Middle frontal gyrus (tissue), 1 donor: Measurements from ENCODE around the gene SHROOM4.

ENCODE experiments used
- DNase-seq: peaks from one replicate; pipeline ENCODE4 v3.0.0-alpha.2; 2015; ENCODE audit warnings: low spot score; ENCODE audit errors: extremely low spot score

The SHROOM4 gene

GRCh38 chrX:50711907-50712306, 102.1 kb downstream of the SHROOM4 start:
- no peak for DNase-seq

- no peak for DNase-seq
These were observed 105.9 kb downstream of the SHROOM4 start for GRCh38 chrX:50707955-50708699.

GRCh38 chrX:50707405-50707804, 106.6 kb downstream of the SHROOM4 start:
- no peak for DNase-seq

GRCh38 chrX:50705042-50705441, 109.0 kb downstream of the SHROOM4 start:
- DNase-seq: no peak

- DNase-seq: no peak
These were observed 109.6 kb downstream of the SHROOM4 start for GRCh38 chrX:50704360-50704759.

GRCh38 chrX:50700921-50701320, 113.1 kb downstream of the SHROOM4 start:
- no peak for DNase-seq

GRCh38 chrX:50698944-50699343, 115.0 kb downstream of the SHROOM4 start:
- no peak for DNase-seq

- DNase-seq: no peak
These were observed 116.3 kb downstream of the SHROOM4 start for GRCh38 chrX:50697691-50698090.

GRCh38 chrX:50691820-50692219, 122.2 kb downstream of the SHROOM4 start:
- DNase-seq: peak; percentile 3

GRCh38 chrX:50684871-50685270, 129.1 kb downstream of the SHROOM4 start:
- DNase-seq: no peak

- no peak for DNase-seq
These were observed 133.0 kb downstream of the SHROOM4 start for GRCh38 chrX:50680990-50681389.

- no peak for DNase-seq
These were observed 136.2 kb downstream of the SHROOM4 start for GRCh38 chrX:50677789-50678188.

GRCh38 chrX:50671661-50672060, 142.3 kb downstream of the SHROOM4 start:
- DNase-seq: no peak

- DNase-seq: no peak
These were observed 145.1 kb downstream of the SHROOM4 start for GRCh38 chrX:50668860-50669259.

- no peak for DNase-seq
These were observed 165.8 kb downstream of the SHROOM4 start for GRCh38 chrX:50648156-50648555.

GRCh38 chrX:50644496-50644895, 169.5 kb downstream of the SHROOM4 start:
- DNase-seq: no peak

- no peak for DNase-seq
These were observed 170.4 kb downstream of the SHROOM4 start for GRCh38 chrX:50643525-50644137.

- DNase-seq: no peak
These were observed 175.9 kb downstream of the SHROOM4 start for GRCh38 chrX:50638123-50638522.

GRCh38 chrX:50635817-50636365, 178.1 kb downstream of the SHROOM4 start:
- DNase-seq: no peak

- no peak for DNase-seq
These were observed 178.8 kb downstream of the SHROOM4 start for GRCh38 chrX:50635162-50635561.

- no peak for DNase-seq
These were observed 184.2 kb downstream of the SHROOM4 start for GRCh38 chrX:50629774-50630173.

- DNase-seq: no peak
These were observed 186.3 kb downstream of the SHROOM4 start for GRCh38 chrX:50627696-50628095.

- DNase-seq: no peak
These were observed 187.6 kb downstream of the SHROOM4 start for GRCh38 chrX:50626432-50626831.
